HEK293 (cell line): ENCODE results near the gene ADM5.

Experiments used
- ELK4 ChIP-seq: IDR thresholded peaks from 2 replicates; pipeline ENCODE4 v1.6.1; 2011; ENCODE audit warnings: mild to moderate bottlenecking, low read depth, low read length, borderline replicate concordance
- GLI2 ChIP-seq: fragments of 450-650 bp; formaldehyde crosslinking; IDR thresholded peaks from 2 replicates; pipeline ENCODE4; 2017; ENCODE audit warnings: missing biosample characterization, missing genetic modification characterization, low read depth, borderline replicate concordance
- HIC1 ChIP-seq: fragments of 450-650 bp; formaldehyde crosslinking; IDR thresholded peaks from 2 replicates; pipeline ENCODE4 v1.5.1; 2016; ENCODE audit warnings: missing biosample characterization, missing genetic modification characterization
- KLF17 ChIP-seq: fragments of 450-650 bp; formaldehyde crosslinking; IDR thresholded peaks from 2 replicates; pipeline ENCODE4 v1.5.1; 2016; ENCODE audit warnings: missing biosample characterization, missing genetic modification characterization
- MEIS1 ChIP-seq: sonication (generic); formaldehyde crosslinking; IDR thresholded peaks from 2 replicates; pipeline ENCODE4 v1.8.1; 2022; ENCODE audit warnings: missing genetic modification reagents, mild to moderate bottlenecking, borderline replicate concordance
- MYNN ChIP-seq: fragments of 450-650 bp; formaldehyde crosslinking; IDR thresholded peaks from 2 replicates; pipeline ENCODE4 v1.5.1; 2016; ENCODE audit warnings: missing biosample characterization, missing genetic modification characterization, borderline replicate concordance
- MZF1 ChIP-seq: fragments of 450-650 bp; formaldehyde crosslinking; IDR thresholded peaks from 2 replicates; pipeline ENCODE4 v1.5.1; 2017; ENCODE audit warnings: missing biosample characterization, missing genetic modification characterization, borderline replicate concordance
- SCRT2 ChIP-seq: fragments of 450-650 bp; formaldehyde crosslinking; IDR thresholded peaks from 2 replicates; pipeline ENCODE4 v1.5.1; 2016; ENCODE audit warnings: missing biosample characterization, missing genetic modification characterization
- SP7 ChIP-seq: fragments of 450-650 bp; formaldehyde crosslinking; IDR thresholded peaks from 2 replicates; pipeline ENCODE4 v1.5.1; 2016; ENCODE audit warnings: missing biosample characterization, missing genetic modification characterization
- ZFP69B ChIP-seq: fragments of 450-650 bp; formaldehyde crosslinking; IDR thresholded peaks from 2 replicates; pipeline ENCODE4 v1.5.1; 2016; ENCODE audit warnings: missing biosample characterization, missing genetic modification characterization
- ZNF175 ChIP-seq: fragments of 450-650 bp; formaldehyde crosslinking; IDR thresholded peaks from 2 replicates; pipeline ENCODE4 v1.5.1; 2016; ENCODE audit warnings: missing biosample characterization, missing genetic modification characterization
- ZNF211 ChIP-seq: fragments of 450-650 bp; formaldehyde crosslinking; IDR thresholded peaks from 2 replicates; pipeline ENCODE4 v1.5.1; 2016; ENCODE audit warnings: low read depth, missing biosample characterization, missing genetic modification characterization
- ZNF214 ChIP-seq: fragments of 450-650 bp; formaldehyde crosslinking; IDR thresholded peaks from 2 replicates; pipeline ENCODE4 v1.5.1; 2017; ENCODE audit warnings: missing biosample characterization, mild to moderate bottlenecking, missing genetic modification characterization, borderline replicate concordance
- ZNF23 ChIP-seq: fragments of 450-650 bp; formaldehyde crosslinking; IDR thresholded peaks from 2 replicates; pipeline ENCODE4 v1.5.1; 2016; ENCODE audit warnings: missing biosample characterization, missing genetic modification characterization, borderline replicate concordance
- ZNF248 ChIP-seq: fragments of 450-650 bp; formaldehyde crosslinking; IDR thresholded peaks from 2 replicates; pipeline ENCODE4 v1.5.1; 2017; ENCODE audit warnings: missing biosample characterization, missing genetic modification characterization
- ZNF292 ChIP-seq: fragments of 450-650 bp; formaldehyde crosslinking; IDR thresholded peaks from 2 replicates; pipeline ENCODE4 v1.5.1; 2016; ENCODE audit warnings: low read depth, missing biosample characterization, missing genetic modification characterization, borderline replicate concordance
- ZNF449 ChIP-seq: fragments of 450-650 bp; formaldehyde crosslinking; IDR thresholded peaks from 2 replicates; pipeline ENCODE4 v1.5.1; 2017; ENCODE audit warnings: missing biosample characterization, mild to moderate bottlenecking, missing genetic modification characterization, moderate library complexity
- ZNF518A ChIP-seq: fragments of 450-650 bp; formaldehyde crosslinking; conservative IDR thresholded peaks from 2 replicates; pipeline ENCODE4 v1.5.1; 2016; ENCODE audit warnings: low read depth, missing biosample characterization, missing genetic modification characterization
- ZNF560 ChIP-seq: fragments of 450-650 bp; formaldehyde crosslinking; IDR thresholded peaks from 2 replicates; pipeline ENCODE4 v1.5.1; 2017; ENCODE audit warnings: missing biosample characterization, missing genetic modification characterization, borderline replicate concordance
- ZNF580 ChIP-seq: fragments of 450-650 bp; formaldehyde crosslinking; IDR thresholded peaks from 2 replicates; pipeline ENCODE4 v1.5.1; 2016; ENCODE audit warnings: missing biosample characterization, missing genetic modification characterization
- ZNF645 ChIP-seq: fragments of 450-650 bp; formaldehyde crosslinking; IDR thresholded peaks from 2 replicates; pipeline ENCODE4; 2016; ENCODE audit warnings: missing biosample characterization, missing genetic modification characterization
- ZNF704 ChIP-seq: fragments of 450-650 bp; formaldehyde crosslinking; IDR thresholded peaks from 2 replicates; pipeline ENCODE4 v1.5.1; 2016; ENCODE audit warnings: missing biosample characterization, missing genetic modification characterization
- ZNF830 ChIP-seq: fragments of 450-650 bp; IDR thresholded peaks from 2 replicates; pipeline ENCODE4 v1.5.0; 2018; ENCODE audit warnings: missing biosample characterization, missing genetic modification characterization, low read depth, mild to moderate bottlenecking, moderate library complexity
- ZNF843 ChIP-seq: fragments of 450-650 bp; formaldehyde crosslinking; IDR thresholded peaks from 2 replicates; pipeline ENCODE4 v1.5.1; 2016; ENCODE audit warnings: missing biosample characterization, missing genetic modification characterization
- ZSCAN16 ChIP-seq: fragments of 450-650 bp; formaldehyde crosslinking; IDR thresholded peaks from 2 replicates; pipeline ENCODE4 v1.5.1; 2016; ENCODE audit warnings: missing biosample characterization, missing genetic modification characterization

ADM5 gene

GRCh38 chr19:49676136-49676783 is 13.1 kb upstream of the ADM5 start (continued):
- TF ChIP-seq ELK4 (no peak), ZNF449 (tag by site-specific recombination) (no peak), ZSCAN16 (tag by site-specific recombination) (no peak), ZNF704 (tag by site-specific recombination) (no peak), MZF1 (tag by site-specific recombination) (no peak), MYNN (tag by site-specific recombination) (no peak), ZNF843 (no peak; the same call in 1 of the 2 replicates), ZNF23 (tag by site-specific recombination) (no peak), HIC1 (tag by site-specific recombination) (no peak), ZNF560 (no peak), ZNF214 (tag by site-specific recombination) (no peak), ZNF518A (tag by site-specific recombination) (no peak), SP7 (tag by site-specific recombination) (peak; percentile 82), ZNF175 (no peak), ZNF580 (tag by site-specific recombination) (peak; percentile 86), ZNF292 (tag by site-specific recombination) (no peak), MEIS1 (CRISPR knock-in tag) (no peak), ZNF645 (tag by site-specific recombination) (no peak), ZNF830 (no peak), ZFP69B (tag by site-specific recombination) (peak; percentile 21; the same call in 1 of the 2 replicates), ZNF248 (no peak), KLF17 (tag by site-specific recombination) (0 out of 2 replicates have a peak, but pooled peaks have one; percentile 33), SCRT2 (tag by site-specific recombination) (no peak), GLI2 (no peak), ZNF211 (no peak)
